HG03565 (cell line): Measurements from ENCODE around the gene C1orf87.

Source experiments
- ATAC-seq: cut with Tn5 transposase; IDR thresholded peaks from one replicate; pipeline ENCODE4 v1.9.1; 2021; ENCODE audit warnings: mild to moderate bottlenecking, moderate library complexity; ENCODE audit not compliant: unreplicated experiment

C1orf87 gene

DNA sequence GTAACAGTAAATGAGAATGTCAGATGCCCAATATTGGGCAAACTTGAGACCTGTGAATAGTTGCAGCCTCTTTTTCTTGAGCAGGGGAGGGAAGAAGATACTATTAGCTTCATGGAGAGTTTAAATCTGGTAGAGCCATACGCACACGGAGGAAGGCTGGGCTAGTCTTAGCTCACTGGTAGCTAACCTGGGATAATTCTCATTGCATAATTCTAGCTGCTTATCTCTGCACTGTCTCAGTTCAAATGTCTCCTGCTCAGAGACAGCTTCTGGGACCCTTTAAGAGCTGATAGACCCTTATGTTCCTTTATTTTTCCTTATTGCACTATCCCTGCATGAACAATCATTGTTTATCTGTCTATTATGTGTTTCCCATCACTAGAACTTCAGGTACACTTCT, 8.4 kb downstream of the C1orf87 start:
- ATAC-seq: no peak

DNA sequence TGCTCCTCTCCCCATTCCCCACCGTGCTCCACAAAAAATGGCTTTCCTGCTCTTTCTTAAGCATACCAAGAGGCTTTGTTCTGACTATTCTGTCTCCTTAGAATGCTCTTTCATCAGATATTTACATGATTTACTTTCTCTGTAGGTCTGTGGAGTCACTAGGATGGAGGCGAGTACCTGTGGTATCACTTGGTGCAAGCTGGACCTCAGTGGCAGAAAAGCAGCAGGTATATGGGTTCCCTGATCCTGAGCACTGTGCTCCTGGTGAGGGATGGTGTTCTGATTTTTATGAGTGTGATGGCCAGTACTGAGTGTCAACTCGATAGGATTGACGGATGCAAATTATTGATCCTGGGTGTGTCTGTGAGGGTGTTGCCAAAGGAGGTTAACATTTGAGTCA, 10.0 kb downstream of the C1orf87 start:
- no peak for ATAC-seq

DNA sequence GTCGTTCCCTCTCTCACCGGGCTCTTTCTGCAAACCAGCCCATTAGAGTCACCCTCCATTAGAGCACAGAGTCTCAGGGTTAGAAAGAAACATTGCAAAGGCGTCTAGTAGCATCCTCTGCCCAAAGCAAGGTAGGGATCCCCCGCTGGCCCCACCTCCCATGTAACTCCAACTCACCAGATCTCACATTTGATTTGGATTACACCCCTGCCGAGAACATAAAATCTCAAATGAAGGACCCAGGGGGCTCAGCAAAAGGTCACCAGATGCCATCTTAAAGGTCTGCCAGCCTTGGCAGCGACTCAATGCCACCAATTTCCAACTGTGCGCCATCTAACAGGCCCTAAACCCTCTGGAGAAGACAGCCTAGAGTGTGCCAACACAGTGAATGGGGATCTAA, 14.1 kb downstream of the C1orf87 start:
- ATAC-seq: no peak

DNA sequence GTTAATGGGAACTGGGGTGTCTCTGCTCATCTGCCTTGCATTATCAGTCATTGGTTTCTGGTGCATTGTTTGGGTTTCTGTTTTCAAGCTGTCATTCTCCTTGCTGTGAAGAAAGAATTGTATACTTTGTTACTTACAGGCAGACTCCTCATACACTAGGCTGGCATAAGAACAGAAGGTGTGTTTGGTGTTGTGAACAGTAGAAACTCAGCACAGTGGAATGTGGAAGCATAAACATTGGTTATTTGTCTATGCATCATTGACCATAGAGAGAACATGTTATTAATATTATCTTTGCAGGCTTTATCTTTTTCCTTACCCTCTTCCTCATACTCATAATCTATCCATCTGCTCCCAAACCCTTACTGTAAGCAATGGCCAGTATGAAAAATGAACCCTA, 18.2 kb downstream of the C1orf87 start:
- no peak for ATAC-seq

DNA sequence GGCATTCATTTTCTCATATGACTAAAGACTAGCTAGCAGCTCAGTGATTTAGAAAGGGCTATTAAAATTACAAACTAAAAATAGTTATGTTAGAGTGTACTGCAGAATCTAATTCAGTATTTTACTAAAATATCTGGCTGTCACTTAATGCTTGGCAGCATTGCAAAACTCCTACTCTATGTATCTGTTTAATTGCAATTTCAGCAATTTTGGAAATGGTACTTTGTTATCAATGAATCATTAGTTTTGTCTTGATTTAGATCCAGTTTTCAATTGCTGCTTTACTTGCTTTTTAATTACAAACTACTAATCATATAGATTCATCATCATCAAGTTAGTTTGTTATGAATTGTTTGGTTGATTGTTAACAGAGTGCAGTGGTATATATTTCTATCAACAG, 19.2 kb downstream of the C1orf87 start:
- ATAC-seq: no peak

DNA sequence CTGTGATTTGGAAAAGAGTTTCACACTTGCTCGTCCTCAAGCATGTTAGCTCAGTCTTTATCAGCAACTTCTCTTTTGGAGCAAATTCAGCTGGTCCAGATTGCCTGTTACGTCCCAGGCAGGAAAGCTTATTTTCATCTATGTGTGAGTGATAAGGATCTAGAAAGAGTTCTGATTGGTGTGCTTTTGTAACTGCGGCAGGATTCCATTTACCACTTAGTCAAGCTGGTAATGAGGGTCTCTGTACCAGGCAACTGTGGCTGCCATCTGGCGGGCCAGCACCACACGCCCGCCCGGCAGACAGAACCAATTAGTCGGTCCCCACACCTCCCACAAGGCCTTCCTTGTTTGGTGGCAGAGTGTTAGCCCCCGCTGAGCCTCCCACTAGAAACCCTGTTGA, 21.0 kb downstream of the C1orf87 start:
- no peak for ATAC-seq

DNA sequence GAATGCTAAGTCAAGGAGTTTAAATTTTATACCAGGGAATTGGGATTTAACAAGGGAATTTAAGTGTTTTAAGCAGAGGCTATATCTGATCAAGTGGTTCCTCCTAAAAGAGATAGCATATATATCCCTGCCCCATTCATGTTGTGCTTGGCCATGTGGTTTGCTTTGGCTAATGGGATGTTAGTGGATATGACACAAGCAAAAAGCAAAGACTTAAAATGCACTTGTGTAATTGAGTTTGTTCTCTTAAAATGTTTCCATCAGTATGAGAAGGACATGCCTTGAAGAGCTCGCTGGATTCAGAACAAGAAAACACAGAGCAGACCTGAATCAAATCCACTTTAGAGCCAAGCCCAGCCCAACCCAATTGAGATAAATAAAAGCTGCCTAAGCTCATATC, 22.4 kb downstream of the C1orf87 start:
- no peak for ATAC-seq

DNA sequence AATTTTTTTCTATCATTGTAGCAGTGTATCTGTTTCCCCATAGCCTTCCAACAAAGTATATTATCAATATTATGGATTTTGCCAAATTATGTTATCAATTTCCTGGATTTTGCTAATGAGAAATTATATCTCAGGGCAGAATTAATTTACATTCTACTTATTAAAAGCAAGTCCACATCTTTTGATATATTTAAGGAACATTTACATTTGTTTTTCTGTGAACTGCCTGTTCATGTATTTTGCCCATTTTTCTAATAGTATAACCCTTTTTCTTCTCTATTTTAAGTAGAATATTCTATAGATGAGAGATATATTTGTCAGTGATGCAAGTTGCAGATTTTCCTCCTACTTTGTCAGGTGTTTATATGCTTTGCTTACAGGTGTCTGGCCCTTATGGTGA, 24.4 kb downstream of the C1orf87 start:
- ATAC-seq: no peak

DNA sequence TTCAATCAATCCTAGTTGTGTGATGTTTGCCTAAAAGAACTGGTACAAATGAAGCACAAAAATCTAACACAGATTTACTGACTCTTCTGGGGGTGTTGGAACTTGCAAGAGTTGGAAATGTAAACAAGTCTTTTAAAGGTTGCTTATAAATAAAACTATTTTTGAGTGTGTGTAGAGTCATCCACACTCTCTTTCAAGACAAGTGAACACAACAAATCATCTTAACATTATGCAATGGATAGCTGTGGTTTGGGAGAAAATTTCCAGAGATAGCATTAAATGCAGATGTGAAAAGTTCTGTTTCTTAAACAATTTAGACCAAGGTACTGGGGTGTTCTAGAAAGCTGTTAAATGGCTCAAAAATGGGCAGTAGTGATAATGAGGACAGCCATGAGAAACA, 28.7 kb downstream of the C1orf87 start:
- no peak for ATAC-seq

DNA sequence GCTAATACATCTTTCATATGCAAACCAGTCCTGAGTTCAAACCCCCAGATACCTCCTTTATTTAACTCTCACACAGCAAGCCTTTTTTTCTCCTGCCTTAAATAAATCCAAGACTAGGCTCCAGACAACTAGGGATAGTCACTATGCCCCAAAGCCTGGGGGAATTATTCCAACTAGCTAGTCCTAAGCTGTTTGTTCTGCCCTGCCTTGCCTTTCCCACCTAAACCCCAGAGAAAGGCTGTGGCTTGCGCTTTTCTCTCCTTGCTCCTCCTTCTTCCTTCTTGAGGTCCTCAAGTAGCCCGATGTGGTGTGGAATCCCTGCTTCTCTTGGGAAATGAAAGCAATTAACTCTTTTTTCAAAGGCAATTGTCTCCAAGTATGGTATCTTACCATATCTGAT, 31.8 kb downstream of the C1orf87 start:
- no peak for ATAC-seq

DNA sequence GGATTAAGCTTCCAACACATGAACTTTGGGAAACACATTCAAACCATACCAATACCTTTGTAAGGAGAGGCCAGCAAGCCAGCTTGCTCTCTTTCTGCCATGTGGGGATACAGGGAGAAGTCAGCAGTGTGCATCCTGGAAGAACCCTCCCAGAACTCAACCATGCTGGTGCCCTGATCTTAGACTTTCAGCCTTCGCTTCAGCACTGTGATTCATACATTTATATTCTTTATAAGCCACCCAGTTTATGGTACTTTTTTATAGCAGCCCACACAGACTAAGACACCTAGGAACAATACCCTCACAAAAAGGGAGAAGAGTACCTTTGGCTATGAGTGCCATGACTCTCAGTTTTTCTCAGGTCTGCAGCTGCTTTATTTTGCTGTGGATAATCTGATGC, 35.9 kb downstream of the C1orf87 start:
- no peak for ATAC-seq

DNA sequence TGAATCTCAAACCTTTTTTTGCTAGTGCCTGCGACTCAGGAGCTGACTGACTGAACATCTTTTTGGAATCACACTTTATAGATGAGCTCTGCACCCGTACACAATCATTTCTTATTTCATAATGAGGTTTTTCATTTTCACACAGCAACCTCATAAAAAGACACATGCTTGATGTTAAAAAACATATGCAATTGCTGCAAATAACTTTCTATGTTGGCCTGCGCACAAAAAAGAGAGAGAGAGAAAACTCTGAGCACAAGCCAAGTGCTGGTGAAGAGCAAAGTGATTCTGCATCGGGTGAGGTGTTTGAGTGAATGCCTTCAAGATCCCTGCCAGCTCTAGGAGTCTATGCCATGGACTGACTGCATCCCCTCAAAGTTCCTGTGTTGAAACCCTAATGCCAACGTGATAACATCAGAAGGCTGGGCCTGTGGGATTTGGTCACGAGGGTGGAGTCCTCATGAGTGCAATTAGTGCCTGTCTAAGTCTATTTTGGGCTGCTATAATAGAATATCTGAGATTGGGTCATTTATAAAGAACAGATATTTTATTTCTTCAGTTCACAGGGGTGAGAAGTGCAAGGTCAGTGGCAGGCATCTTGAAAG, 36.6 kb downstream of the C1orf87 start:
- no peak for ATAC-seq

DNA sequence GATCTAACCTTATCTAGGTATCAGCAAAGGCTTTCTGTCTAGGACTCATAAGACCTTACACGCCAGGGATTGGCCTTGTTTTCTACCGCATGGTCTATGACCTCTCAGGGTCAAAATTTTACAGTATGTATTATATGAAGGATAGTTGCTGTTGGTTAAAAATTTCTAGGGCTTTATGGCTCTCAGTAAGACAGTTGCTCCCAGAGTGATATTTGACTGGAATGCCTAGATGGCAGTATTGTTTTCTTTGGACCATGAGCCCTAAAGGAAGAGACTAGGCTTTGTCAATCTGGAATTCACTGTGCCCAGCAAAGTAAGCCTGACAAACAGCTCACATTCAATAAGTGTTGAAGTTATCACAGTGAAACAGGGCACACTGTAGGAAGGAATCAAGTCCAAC, 37.6 kb downstream of the C1orf87 start:
- ATAC-seq: no peak

DNA sequence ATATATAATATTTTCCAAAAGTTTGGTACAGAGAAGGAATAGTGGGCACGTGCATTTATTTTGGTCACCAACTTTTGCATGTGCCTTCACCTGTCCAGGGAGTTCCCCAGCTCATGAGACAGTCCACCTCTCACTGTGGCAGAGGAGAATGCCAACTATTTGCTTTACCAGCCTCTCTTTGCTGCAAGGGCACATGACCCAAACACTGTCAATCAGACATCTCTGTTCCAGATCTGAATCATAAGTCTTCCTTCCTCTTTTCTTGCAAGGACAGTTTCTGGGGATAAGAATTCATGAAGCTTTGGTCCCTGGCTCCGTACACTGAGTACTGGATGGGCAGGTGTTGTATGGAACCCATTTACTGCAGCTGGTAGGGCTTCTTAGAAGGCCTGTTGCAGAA, 38.6 kb downstream of the C1orf87 start:
- no peak for ATAC-seq

DNA sequence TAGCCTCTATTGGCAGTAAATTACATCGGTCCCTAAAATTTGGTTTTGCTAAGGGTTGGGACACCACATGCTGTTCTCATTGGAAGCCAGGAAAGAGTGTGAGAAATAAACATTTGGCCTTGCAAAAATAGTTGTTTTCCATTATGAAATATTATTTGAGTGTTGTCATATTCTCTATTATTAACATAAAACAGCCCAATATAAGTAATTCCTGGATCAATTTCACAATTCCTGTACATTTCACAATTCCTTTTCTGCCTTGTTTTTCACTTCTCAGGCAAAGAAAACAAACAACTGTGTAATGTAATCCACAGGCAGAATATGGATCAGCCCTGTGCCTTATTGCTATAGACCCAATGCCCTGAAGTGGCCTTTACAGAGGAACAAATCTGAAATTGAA, 40.5 kb downstream of the C1orf87 start:
- ATAC-seq: no peak

DNA sequence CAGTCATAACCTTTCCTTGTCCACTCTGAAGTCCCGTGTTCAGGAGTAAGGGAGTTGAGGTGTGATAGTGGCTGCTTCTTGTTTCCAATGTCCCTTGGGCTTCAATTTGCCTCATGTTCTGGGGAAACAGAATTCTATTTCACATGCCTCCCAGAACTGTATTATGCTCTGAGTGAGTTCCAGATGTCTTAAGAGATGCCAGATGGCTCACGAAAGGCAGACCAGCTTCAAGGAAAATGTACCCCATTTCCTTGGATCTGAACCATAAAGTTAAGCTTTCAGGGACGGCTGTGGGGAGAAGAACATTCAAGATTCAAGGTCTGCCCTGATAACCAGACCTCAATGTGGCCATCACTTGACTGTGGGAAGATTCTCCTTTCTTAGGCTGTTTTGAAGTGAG, 42.4 kb downstream of the C1orf87 start:
- no peak for ATAC-seq

DNA sequence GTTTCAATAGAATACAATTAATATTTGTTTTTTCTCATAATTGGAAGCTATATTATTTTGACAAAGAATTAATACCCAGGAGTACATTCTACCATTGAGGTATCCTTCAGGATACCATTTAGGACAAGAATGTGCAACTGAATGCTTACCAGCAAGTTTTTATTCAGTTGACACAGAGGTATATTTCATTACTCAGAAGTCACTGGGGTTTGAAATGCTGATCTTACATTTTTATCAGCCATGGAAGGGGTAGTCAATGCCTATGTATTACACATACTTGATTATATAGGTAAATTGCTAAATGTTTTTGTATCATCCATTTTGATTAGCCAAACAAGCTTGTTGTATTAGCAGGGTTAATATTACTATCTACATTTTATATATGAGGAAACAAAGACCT, 48.0 kb downstream of the C1orf87 start:
- no peak for ATAC-seq

DNA sequence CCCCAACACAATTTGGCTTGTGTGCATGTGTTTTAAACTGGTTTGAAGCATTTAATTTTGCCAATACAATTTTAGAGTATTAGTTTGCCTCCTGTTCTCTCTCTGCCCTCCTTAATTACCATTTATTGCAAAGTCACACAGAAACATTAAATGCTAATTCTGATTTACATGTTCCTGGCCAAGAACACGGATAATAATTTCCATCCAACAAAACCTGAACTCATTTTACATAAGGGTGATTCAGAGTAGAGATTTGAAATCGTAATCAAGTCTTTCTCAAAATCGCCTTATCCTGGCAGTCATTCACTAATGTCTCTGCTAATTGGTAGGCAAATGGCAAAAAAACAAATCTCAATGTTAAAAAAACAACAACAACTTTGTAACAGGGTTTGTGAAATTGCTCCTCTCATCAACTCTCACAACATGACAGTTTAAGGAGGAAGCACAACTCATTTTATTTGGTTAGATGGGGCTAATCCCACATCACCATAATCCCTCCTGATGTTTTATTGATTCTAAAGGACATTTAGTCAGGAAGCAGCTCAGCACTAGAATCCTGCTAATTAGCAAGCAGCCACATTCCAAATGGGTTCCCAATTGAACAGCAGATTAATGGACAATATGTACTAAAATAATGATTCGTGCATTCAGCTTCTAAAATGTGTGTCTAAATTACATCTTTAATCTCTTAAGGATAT, 55.9 kb downstream of the C1orf87 start:
- ATAC-seq: no peak

DNA sequence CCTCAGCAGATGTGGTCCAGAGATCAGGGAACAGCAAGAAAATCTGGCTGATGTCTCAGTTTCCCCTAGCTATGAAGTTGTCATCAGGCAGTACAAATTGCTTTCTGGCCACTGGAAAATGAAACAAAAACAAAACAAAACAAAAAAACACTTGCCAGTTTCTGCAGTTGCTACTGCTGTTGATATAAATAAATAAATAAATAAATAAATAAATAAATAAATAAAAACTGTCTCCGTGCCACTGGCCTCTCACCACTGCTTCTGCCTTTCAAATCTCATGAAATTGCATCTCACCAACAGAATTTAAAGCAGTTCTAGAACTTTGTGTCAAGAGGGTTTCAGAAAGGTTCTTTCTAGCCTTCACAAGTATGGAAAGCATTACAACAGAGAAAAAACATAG, 62.9 kb downstream of the C1orf87 start:
- no peak for ATAC-seq

DNA sequence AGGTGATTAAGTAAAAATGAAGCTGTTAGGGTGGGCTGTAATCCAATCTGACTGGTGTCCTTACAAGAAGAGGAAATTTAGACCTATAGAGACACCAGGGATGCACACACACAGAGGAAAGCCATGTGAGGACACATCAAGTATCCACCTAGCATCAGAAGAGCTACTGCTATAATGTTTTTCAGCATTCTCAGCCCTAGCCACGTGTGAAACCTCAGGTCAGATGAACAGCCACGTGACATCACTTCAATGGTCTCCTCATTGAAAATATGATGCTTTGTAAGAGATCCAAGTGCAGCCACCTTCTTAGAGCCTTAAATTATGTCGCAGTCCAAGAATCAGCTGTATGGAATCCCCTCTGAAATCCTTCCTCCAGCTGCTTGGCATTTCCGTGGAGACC, 65.1 kb downstream of the C1orf87 start:
- ATAC-seq: no peak

DNA sequence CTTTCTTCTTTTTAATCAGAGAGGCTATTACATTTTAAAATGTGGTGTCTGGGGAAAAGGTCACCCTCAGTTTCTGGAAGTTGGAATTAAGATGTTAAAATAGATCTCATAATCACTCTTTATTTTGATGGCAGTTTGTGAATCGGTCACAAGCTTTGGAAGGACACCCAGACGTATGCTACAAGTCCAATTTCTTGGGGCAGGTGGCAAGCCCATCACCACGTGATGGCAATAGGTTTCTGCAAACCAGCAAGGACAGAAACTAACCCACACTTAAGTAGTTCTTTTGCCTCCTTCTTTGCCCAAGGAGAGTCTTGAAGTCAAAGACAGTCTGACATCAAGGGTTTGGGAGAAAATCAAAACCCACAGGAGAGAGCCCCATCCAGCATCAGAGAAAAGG, 72.9 kb downstream of the C1orf87 start:
- no peak for ATAC-seq

DNA sequence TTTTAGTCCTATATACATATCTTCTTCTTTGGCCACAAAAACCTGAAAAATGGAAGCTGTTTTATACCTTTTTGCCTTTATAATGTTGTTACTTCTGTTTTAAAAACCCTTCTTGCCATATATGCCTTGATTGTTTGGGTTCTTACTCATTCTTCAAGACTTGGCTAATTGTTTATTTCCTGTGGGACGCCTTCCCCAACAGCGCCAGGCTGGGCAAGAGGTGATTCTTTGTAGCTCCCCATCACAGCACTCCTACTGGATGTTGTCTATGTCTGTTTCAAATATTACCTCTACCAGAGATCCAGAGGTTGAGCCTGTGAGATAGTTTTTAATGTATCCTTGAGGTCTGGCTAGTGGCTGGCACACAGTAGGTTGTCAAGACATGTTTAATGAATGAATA, 73.8 kb downstream of the C1orf87 start:
- ATAC-seq: no peak

DNA sequence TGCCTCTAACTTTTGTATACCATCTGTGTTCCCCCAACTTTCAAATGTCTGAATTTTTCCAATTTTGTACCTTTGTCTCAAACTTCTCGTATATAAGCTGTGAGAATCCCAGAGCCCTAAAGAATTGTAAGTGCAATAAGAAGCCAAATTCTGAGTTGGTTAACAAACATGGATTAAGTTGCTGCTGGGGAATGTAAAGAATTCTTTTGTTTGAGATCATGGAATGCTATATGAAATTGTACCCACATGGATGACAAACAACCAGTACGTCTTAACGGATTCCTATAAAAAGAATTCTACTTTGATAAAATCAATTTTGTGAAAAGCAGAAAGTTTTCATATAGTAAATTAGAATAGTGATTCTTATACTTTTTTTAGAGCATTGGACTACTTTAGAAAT, 74.6 kb downstream of the C1orf87 start:
- no peak for ATAC-seq
